NOMO-1 treated with dmso at 0.1 percent for 144 hours (cell line): ENCODE results near the gene RAET1E.
A peak's percentile ranks its signal among the peaks of the same experiment; 100 is the strongest.
"Not testable (repeated sequence)": the region's sequence is repeated elsewhere in the genome, so short reads cannot be mapped to it uniquely, and the experiment has no call there.

Experiments used
- DNase-seq: peaks from one replicate; lab custom pipeline; 2025; ENCODE audit not compliant: unreplicated experiment; lab: John Stamatoyannopoulos, UW

RAET1E gene

GRCh38 chr6:149862922-149863697, 34.8 kb downstream of the RAET1E start:
- DNase-seq, result peak; percentile 27

- not testable (repeated sequence) for DNase-seq
Measured at GRCh38 chr6:149862424-149862738, 35.5 kb downstream of the RAET1E start.

GRCh38 chr6:149861603-149862423, 36.1 kb downstream of the RAET1E start:
- no peak for DNase-seq

- no peak for DNase-seq
Measured at GRCh38 chr6:149860834-149861602, 36.9 kb downstream of the RAET1E start.

- no peak for DNase-seq
Measured at GRCh38 chr6:149860513-149860833, 37.4 kb downstream of the RAET1E start.

- DNase-seq, result no peak
Measured at GRCh38 chr6:149859938-149860337, 38.0 kb downstream of the RAET1E start.

- DNase-seq, result no peak
Measured at GRCh38 chr6:149859368-149859767, 38.5 kb downstream of the RAET1E start.

- no peak for DNase-seq
Measured at GRCh38 chr6:149857541-149857940, 40.4 kb downstream of the RAET1E start.

- DNase-seq, result no peak
Measured at GRCh38 chr6:149856256-149856994, 41.5 kb downstream of the RAET1E start.

GRCh38 chr6:149855741-149856140, 42.2 kb downstream of the RAET1E start:
- no peak for DNase-seq

GRCh38 chr6:149855040-149855654, 42.8 kb downstream of the RAET1E start:
- DNase-seq, result no peak

GRCh38 chr6:149854532-149854931, 43.4 kb downstream of the RAET1E start:
- no peak for DNase-seq

GRCh38 chr6:149854017-149854416, 43.9 kb downstream of the RAET1E start:
- not testable (repeated sequence) for DNase-seq

- no peak for DNase-seq
Measured at GRCh38 chr6:149852881-149853280, 45.0 kb downstream of the RAET1E start.

GRCh38 chr6:149852180-149852579, 45.7 kb downstream of the RAET1E start:
- DNase-seq, result no peak

- no peak for DNase-seq
Measured at GRCh38 chr6:149851461-149852110, 46.3 kb downstream of the RAET1E start.

- not testable (repeated sequence) for DNase-seq
Measured at GRCh38 chr6:149848343-149848742, 49.6 kb downstream of the RAET1E start.
